Measurements from ENCODE around the gene KRT8. TPM values are rescaled to one million over a fixed set of nuclear protein-coding genes. Genes with fewer than 3 reads are reported as not detected.

The KRT8 gene
- 172 and 194 TPM in 2 replicates for total RNA-seq

GRCh38 chr12:52904509-52905300 lies at the start of gene KRT8:
Gene KRT8, minus strand, starts transcription at chr12:52905076. Its CDS starts 95 bp downstream, at chr12:52904981.

GRCh38 chr12:52848661-52849255 lies 56.1 kb downstream of the KRT8 start, which contains the start of gene KRT78:
Gene KRT78, minus strand, starts transcription at chr12:52848994. Its CDS starts 64 bp downstream, at chr12:52848930.

Other genes starting within 250 kb of the KRT8 start
- 0.34 TPM in 1 of 2 replicates, not detected in the other for gene KRT1, start 224.7 kb downstream of the KRT8 start, total RNA-seq
- gene KRT77, start 201.6 kb downstream of the KRT8 start, total RNA-seq: not detected in 2 replicates
- not detected in 2 replicates for gene KRT76, start 127.7 kb downstream of the KRT8 start, total RNA-seq
- gene KRT3, start 109.0 kb downstream of the KRT8 start, total RNA-seq: under 0.01 TPM in 1 of 2 replicates, not detected in the other
- gene KRT4, start 91.0 kb downstream of the KRT8 start, total RNA-seq: 1.0 and 33.2 TPM in 2 replicates
- gene KRT79, start 70.8 kb downstream of the KRT8 start, total RNA-seq: under 0.01 and 0.07 TPM in 2 replicates
- 0.36 and 6.2 TPM in 2 replicates for gene KRT78, start 56.1 kb downstream of the KRT8 start, total RNA-seq
- gene KRT18, start 44.0 kb upstream of the KRT8 start, total RNA-seq: 181 and 366 TPM in 2 replicates
- 1,225 and 1,493 TPM in 2 replicates for gene EIF4B, start 101.4 kb upstream of the KRT8 start, total RNA-seq
- gene TNS2, start 145.0 kb upstream of the KRT8 start, total RNA-seq: 0.34 and 3.1 TPM in 2 replicates
- 24.3 and 25.5 TPM in 2 replicates for gene SPRYD3, start 174.3 kb upstream of the KRT8 start, total RNA-seq
- 18.2 and 108 TPM in 2 replicates for gene IGFBP6, start 192.6 kb upstream of the KRT8 start, total RNA-seq
- gene SOAT2, start 198.4 kb upstream of the KRT8 start, total RNA-seq: not detected in 2 replicates